GM18517 (cell line): ENCODE measurements around the gene IHH.

Experiments used
- ATAC-seq: cut with Tn5 transposase; IDR thresholded peaks from one replicate; pipeline ENCODE4 v1.9.1; 2021; ENCODE audit warnings: mild to moderate bottlenecking, moderate library complexity; ENCODE audit not compliant: unreplicated experiment

The IHH gene

GRCh38 chr2:219021591-219021990 is 39.1 kb downstream of the IHH start:
- ATAC-seq = no peak

- ATAC-seq = no peak
These were observed 39.9 kb downstream of the IHH start for GRCh38 chr2:219020604-219021365.

- no peak for ATAC-seq
These were observed 41.3 kb downstream of the IHH start for GRCh38 chr2:219019436-219019835.

- ATAC-seq = no peak
These were observed 42.0 kb downstream of the IHH start for GRCh38 chr2:219018726-219019125.

GRCh38 chr2:219018286-219018685 is 42.4 kb downstream of the IHH start:
- no peak for ATAC-seq

GRCh38 chr2:219017201-219017931 is 43.4 kb downstream of the IHH start:
- no peak for ATAC-seq

GRCh38 chr2:219016721-219017120 is 44.0 kb downstream of the IHH start:
- no peak for ATAC-seq

- ATAC-seq = no peak
These were observed 49.8 kb downstream of the IHH start for GRCh38 chr2:219010873-219011272.

GRCh38 chr2:219010162-219010756 is 50.5 kb downstream of the IHH start:
- no peak for ATAC-seq

- ATAC-seq = no peak
These were observed 51.4 kb downstream of the IHH start for GRCh38 chr2:219009294-219009693.
